Loucy (cell line): ENCODE results near the gene TPSD1.

Experiments used
- EZH2phosphoT487 ChIP-seq: fragments of 200-600 bp; IDR thresholded peaks from 2 replicates; pipeline ENCODE4 v1.6.1; 2018; ENCODE audit warnings: antibody characterized with exemption, mild to moderate bottlenecking, moderate library complexity, borderline replicate concordance
- TF ChIP-seq, protein P1 (sequence below): fragments of 200-600 bp; sonication (generic); conservative IDR thresholded peaks from 2 replicates; pipeline ENCODE4 v1.5.1; 2014; ENCODE audit warnings: mild to moderate bottlenecking, antibody characterized with exemption, low read length

DNA sequence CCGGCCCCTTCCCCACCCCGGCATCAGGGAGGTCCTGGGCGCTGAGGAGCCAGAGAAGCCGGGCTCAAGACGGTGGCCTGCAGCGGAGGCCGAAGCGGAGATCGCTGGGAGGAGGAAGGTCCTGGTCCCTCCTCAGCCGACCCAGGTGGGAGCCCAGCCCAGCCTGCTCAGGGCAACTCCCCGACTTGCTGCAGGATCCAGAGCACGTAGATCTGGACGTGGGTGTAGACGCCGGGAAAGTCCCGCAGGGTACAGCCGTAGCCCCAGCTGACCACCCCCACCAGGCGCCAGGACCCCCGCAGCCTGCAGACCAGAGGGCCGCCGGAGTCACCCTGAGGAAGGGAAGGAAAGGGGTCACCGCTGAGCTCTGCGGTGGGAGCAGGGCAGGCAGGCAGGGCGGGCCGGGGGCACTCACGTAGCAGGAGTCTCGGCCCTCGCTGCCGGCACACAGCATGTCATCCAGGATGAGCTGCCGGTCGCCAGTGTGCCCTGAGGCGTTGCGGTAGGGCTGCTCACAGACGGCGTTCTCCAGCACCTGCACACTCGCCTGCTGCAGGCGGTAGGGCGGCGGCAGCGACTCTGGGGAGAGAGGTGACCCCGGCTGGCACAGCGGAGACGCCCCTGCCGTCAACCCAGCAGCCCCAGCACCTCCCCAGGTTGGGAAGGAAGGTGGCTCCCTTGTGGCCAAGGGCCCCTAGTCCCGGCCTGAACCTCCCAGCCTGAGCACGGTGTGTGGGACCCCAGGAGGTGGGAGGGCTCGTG, 5.4 kb downstream of the TPSD1 start:
- TF ChIP-seq, protein P1, sequence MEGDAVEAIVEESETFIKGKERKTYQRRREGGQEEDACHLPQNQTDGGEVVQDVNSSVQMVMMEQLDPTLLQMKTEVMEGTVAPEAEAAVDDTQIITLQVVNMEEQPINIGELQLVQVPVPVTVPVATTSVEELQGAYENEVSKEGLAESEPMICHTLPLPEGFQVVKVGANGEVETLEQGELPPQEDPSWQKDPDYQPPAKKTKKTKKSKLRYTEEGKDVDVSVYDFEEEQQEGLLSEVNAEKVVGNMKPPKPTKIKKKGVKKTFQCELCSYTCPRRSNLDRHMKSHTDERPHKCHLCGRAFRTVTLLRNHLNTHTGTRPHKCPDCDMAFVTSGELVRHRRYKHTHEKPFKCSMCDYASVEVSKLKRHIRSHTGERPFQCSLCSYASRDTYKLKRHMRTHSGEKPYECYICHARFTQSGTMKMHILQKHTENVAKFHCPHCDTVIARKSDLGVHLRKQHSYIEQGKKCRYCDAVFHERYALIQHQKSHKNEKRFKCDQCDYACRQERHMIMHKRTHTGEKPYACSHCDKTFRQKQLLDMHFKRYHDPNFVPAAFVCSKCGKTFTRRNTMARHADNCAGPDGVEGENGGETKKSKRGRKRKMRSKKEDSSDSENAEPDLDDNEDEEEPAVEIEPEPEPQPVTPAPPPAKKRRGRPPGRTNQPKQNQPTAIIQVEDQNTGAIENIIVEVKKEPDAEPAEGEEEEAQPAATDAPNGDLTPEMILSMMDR = no peak
- no peak for TF ChIP-seq EZH2phosphoT487
